ENCODE measurements around the gene PCSK4.

Gene PCSK4

DNA sequence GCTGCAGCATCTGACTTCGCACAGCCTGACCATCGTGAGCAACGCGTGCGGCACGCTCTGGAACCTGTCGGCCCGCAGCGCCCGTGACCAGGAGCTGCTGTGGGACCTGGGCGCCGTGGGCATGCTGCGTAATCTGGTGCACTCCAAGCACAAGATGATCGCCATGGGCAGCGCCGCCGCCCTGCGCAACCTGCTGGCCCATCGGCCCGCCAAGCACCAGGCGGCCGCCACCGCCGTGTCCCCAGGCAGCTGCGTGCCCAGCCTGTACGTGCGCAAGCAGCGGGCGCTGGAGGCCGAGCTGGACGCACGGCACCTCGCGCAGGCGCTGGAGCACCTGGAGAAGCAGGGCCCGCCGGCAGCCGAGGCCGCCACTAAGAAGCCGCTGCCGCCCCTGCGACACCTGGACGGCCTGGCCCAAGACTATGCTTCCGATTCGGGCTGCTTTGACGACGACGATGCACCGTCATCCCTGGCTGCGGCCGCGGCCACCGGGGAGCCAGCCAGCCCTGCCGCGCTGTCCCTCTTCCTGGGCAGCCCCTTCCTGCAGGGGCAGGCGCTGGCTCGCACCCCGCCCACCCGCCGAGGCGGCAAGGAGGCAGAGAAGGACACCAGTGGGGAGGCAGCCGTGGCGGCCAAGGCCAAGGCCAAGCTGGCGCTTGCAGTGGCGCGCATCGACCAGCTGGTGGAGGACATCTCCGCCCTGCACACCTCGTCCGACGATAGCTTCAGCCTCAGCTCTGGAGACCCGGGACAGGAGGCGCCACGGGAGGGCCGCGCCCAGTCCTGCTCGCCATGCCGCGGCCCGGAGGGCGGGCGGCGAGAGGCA is 24.7 kb downstream of the PCSK4 start:
- Histone ChIP-seq H3K27ac (no peak overlapping the region), H3K4me3 (ENCODE audit: low read depth, low read length) (no peak overlapping the region), H3K36me3 (replicated peaks) (no peaks in the 10 kb centered on the region), H3K27me3 (replicated peaks) (peaks cover 48% of the 10 kb centered on the region)
- in situ Hi-C loops (cut with HindIII; ENCODE audit: low pct_ligation_motif_present, low sequenced_read_pairs) = no loop called here
- DNase-seq = no peak
- TF ChIP-seq, protein P1, sequence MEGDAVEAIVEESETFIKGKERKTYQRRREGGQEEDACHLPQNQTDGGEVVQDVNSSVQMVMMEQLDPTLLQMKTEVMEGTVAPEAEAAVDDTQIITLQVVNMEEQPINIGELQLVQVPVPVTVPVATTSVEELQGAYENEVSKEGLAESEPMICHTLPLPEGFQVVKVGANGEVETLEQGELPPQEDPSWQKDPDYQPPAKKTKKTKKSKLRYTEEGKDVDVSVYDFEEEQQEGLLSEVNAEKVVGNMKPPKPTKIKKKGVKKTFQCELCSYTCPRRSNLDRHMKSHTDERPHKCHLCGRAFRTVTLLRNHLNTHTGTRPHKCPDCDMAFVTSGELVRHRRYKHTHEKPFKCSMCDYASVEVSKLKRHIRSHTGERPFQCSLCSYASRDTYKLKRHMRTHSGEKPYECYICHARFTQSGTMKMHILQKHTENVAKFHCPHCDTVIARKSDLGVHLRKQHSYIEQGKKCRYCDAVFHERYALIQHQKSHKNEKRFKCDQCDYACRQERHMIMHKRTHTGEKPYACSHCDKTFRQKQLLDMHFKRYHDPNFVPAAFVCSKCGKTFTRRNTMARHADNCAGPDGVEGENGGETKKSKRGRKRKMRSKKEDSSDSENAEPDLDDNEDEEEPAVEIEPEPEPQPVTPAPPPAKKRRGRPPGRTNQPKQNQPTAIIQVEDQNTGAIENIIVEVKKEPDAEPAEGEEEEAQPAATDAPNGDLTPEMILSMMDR (IDR thresholded peaks at IDR 0.05; ENCODE audit: low read depth, low read length, missing control alignments) = peak; percentile 56

DNA sequence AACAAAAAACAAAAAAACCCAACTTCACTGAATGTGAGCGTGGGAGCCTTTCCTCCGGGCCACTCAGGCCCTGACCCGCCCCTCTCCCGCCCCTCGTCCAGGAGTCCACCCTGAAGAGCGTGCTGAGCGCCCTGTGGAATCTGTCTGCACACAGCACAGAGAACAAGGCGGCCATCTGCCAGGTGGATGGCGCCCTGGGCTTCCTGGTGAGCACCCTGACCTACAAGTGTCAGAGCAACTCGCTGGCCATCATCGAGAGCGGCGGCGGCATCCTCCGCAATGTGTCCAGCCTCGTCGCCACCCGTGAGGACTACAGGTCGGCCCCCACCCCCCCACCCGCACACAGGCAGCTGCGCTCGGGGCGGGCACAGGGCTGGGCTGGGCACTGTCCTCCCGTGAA is 28.3 kb downstream of the PCSK4 start:
- no peak for DNase-seq
- Histone ChIP-seq H3K27me3 (replicated peaks) (peaks cover 32% of the 10 kb centered on the region), H3K27ac (no peak overlapping the region), H3K36me3 (replicated peaks) (no peaks in the 10 kb centered on the region), H3K4me3 (ENCODE audit: low read depth, low read length) (no peak overlapping the region)
- in situ Hi-C loops (cut with HindIII; ENCODE audit: low pct_ligation_motif_present, low sequenced_read_pairs) = no loop called here
- TF ChIP-seq, protein P1 (IDR thresholded peaks at IDR 0.05; ENCODE audit: low read depth, low read length, missing control alignments) = no peak

DNA sequence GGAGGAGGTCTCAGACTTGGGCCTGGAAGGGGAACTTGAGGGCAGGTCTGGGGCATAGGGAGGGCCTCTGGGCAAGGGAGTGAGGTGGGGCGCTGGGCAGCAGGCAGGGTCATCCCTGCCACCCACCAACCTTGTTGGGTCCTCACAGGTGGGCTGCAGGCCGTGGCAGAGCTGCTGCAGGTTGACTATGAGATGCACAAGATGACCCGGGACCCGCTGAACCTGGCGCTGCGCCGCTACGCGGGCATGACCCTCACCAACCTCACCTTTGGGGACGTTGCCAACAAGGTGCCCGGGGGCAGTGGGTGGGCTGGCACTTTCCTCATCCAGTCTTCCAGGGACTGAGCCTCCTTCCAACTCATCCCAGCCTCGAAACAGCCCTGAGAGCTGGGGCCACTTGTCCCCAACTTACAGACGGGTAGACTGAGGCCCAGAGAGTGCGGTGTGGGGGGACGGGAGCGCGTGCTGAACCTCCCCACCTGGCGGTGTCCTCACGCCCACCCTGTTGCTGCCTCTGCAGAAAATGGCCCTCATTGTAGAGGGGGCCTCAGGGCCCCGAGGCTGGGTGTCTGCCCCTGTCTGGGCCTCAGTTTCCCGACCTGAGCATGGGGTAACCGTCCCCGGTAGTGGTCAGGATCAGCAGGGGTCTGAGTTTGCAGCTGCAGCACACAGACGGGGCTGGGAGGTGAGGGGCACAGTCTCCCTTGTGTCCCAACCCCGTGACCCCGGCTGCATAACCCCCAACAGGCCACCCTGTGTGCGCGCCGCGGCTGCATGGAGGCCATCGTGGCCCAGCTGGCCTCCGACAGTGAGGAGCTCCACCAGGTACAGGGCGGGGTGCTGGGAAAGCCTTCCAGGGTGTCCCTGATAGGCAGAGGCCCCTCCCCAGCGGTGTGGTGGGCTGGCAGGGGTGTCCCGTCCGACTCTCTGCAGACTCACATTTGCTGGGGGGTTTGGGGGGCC is 29.8 kb downstream of the PCSK4 start:
- in situ Hi-C loops (cut with HindIII; ENCODE audit: low pct_ligation_motif_present, low sequenced_read_pairs) = no loop called here
- no peak overlapping the region for H3K4me3 ChIP-seq (ENCODE audit: low read depth, low read length)
- TF ChIP-seq, protein P1 (IDR thresholded peaks at IDR 0.05; ENCODE audit: low read depth, low read length, missing control alignments) = no peak

DNA sequence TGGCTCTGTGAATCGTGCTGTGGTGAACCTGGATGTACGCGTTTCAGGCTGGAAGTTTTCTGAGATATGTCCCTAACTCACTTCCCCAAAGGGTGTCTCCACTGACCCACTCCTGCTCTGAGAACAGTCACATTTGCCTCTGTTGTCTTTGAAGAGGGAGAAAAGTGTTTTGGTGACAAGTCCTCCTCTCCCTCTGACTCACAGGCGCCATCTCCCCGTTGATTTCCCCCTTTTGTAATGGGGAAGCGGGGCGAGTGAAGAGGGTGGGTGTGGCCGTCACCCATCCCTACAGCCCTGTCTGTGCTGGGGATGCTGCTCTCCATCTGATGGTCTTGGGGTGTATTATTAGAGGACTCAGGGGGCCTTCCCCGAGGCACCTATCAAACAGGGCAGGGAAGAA is 30.7 kb downstream of the PCSK4 start:
- H3K27ac ChIP-seq = no peak overlapping the region
- TF ChIP-seq, protein P1 (IDR thresholded peaks at IDR 0.05; ENCODE audit: low read depth, low read length, missing control alignments) = no peak
- in situ Hi-C loops (cut with HindIII; ENCODE audit: low pct_ligation_motif_present, low sequenced_read_pairs) = no loop called here
- no peak overlapping the region for H3K4me3 ChIP-seq (ENCODE audit: low read depth, low read length)
- DNase-seq = no peak
- H3K36me3 ChIP-seq (replicated peaks) = no peaks in the 10 kb centered on the region
- H3K27me3 ChIP-seq (replicated peaks) = peaks cover 30% of the 10 kb centered on the region

More for the DNA sequence above, 29.8 kb downstream of the PCSK4 start:
- peaks cover 29% of the 10 kb centered on the region for H3K27me3 ChIP-seq (replicated peaks)
- no peak overlapping the region for H3K27ac ChIP-seq
- DNase-seq = no peak
- no peaks in the 10 kb centered on the region for H3K36me3 ChIP-seq (replicated peaks)

DNA sequence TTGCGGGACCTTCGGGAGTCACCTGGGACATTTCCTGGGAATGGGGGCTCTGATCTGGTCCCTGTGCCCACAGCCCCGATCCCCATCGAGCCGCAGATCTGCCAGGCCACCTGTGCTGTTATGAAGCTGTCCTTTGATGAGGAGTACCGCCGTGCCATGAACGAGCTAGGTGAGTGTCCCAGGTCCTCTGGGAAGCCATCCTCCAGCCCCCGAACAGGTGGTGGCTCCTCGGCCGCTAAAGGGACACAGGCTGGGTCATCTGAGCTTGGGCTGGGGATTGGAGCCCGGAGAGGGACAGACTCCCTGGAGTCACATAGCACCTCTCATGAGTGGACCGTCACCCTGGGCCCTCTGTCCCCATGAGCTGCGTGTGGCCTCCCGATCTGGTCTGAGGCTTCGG is 32.3 kb downstream of the PCSK4 start:
- Histone ChIP-seq H3K4me3 (ENCODE audit: low read depth, low read length) (no peak overlapping the region), H3K27me3 (replicated peaks) (peaks cover 41% of the 10 kb centered on the region), H3K36me3 (replicated peaks) (no peaks in the 10 kb centered on the region), H3K27ac (no peak overlapping the region)
- in situ Hi-C loops (cut with HindIII; ENCODE audit: low pct_ligation_motif_present, low sequenced_read_pairs) = no loop called here
- no peak for DNase-seq
- TF ChIP-seq, protein P1 (IDR thresholded peaks at IDR 0.05; ENCODE audit: low read depth, low read length, missing control alignments) = no peak

Measured in brain microvascular endothelial cell (primary cell).